Left lung (tissue), 10 donors: ENCODE measurements around the gene RAB3D. TPM values are rescaled to one million over a fixed set of nuclear protein-coding genes. Genes with fewer than 3 reads are reported as not detected.
A peak's percentile ranks its signal among the peaks of the same experiment; 100 is the strongest.
"Not testable (repeated sequence)": the region's sequence is repeated elsewhere in the genome, so short reads cannot be mapped to it uniquely, and the experiment has no call there.

Source experiments
- ATAC-seq: fragments of 200-7000 bp; cut with Tn5 transposase; one replicate; pipeline ENCODE4 v1.9.1; 2020; ENCODE audit warnings: moderate library complexity
- DNase-seq, 4 donors: peaks; one replicate each; pipeline ENCODE4 v3.0.0-alpha.2; 2013 to 2020
- H3K27ac ChIP-seq, 2 donors: fragments of 200-600 bp; sonication (generic) in 1 of 2; one replicate each; pipeline versions ENCODE4 v1.5.0 to v1.8.0; 2020 to 2021
- H3K27me3 ChIP-seq, 2 donors: fragments of 200-600 bp; sonication (generic) in 1 of 2; one replicate each; pipeline versions ENCODE4 v1.5.0 to v1.8.0; 2020 to 2021
- H3K36me3 ChIP-seq, 2 donors: fragments of 200-600 bp; sonication (generic) in 1 of 2; one replicate each; pipeline versions ENCODE4 v1.5.0 to v1.8.0; 2020 to 2021
- H3K4me1 ChIP-seq, 2 donors: fragments of 200-600 bp; one replicate each; pipeline ENCODE4 v1.8.0; 2021
- H3K4me3 ChIP-seq, 2 donors: fragments of 200-600 bp; sonication (generic) in 1 of 2; one replicate each; pipeline versions ENCODE4 v1.5.0 to v1.8.0; 2020 to 2021; ENCODE audit warnings: mild to moderate bottlenecking in 1 of 2
- H3K9me3 ChIP-seq, 2 donors: fragments of 200-600 bp; sonication (generic) in 1 of 2; one replicate each; pipeline versions ENCODE4 v1.5.0 to v1.8.0; 2020 to 2021
- CTCF ChIP-seq, 2 donors: fragments of 200-600 bp; sonication (generic) in 1 of 2; IDR thresholded peaks; one replicate each; pipeline versions ENCODE4 v1.5.0 to v1.8.0; 2021; ENCODE audit warnings: antibody characterized with exemption in 2 of 2
- intact Hi-C, 2 donors: fragments of 100-400 bp; cut with DNase I; formaldehyde crosslinking; loops; one replicate each; pipeline versions ENCODE4 v1.11.2 to v1.14.2; 2022
- polyA plus RNA-seq, 6 donors: library from polyadenylated mRNA; unstranded; fragments of 120-200 nt; gene quantifications; one replicate each; pipeline ENCODE4 v1.2.1, GENCODE V29; 2013; ENCODE audit not compliant: insufficient read length in 6 of 6
- total RNA-seq, 2 donors: library from RNA; stranded (reverse); fragmentation: NEBNext Ultra II Directional; extraction: Animal tissue kit (Norgen Biotek cat#: 25700); gene quantifications; one replicate each; pipeline ENCODE4 v1.2.1, GENCODE V29; 2021
- donor health status: DM: no; HTN: yes; CAD: no.
- donor health status: DM: no; HTN: no; CAD: no.

RAB3D gene
- total and polyA plus RNA-seq, 8 donors: 16.3 to 71.6 (median 19.3) TPM

GRCh38 chr19:11382898-11383705 lies 43.6 kb upstream of the RAB3D start:
- no peak overlapping the region for H3K27ac ChIP-seq
- no peaks in the 10 kb centered on the region for H3K36me3 ChIP-seq
- DNase-seq (peak in 2 of 4 donors; percentile 74 to 94), ATAC-seq (peak; percentile 32)
- no peaks in the 10 kb centered on the region for H3K9me3 ChIP-seq
- peak overlapping the region; percentile 38 to 51 for H3K4me3 ChIP-seq
- TF ChIP-seq CTCF (IDR thresholded peaks at IDR 0.05): peak; percentile 63 to 77
- intact Hi-C loops: no loop called here
- peaks cover 0 to 27% of the 10 kb centered on the region in 2 donors for H3K27me3 ChIP-seq
- peaks cover 19 to 74% of the 10 kb centered on the region in 2 donors for H3K4me1 ChIP-seq

- peak overlapping the region; percentile 78 to 93 for H3K27ac ChIP-seq
- DNase-seq: peak; percentile 93 to 96 (median 95)
- H3K4me1 ChIP-seq: peaks cover 19 to 81% of the 10 kb centered on the region in 2 donors
- peak overlapping the region; percentile 51 to 72 for H3K4me3 ChIP-seq
- peak; percentile 81 for ATAC-seq
- intact Hi-C loops: no loop called here
- H3K9me3 ChIP-seq: no peaks in the 10 kb centered on the region
- TF ChIP-seq CTCF (IDR thresholded peaks at IDR 0.05): peak; percentile 57 to 70
- peaks cover 0 to 27% of the 10 kb centered on the region in 2 donors for H3K27me3 ChIP-seq
- H3K36me3 ChIP-seq: no peaks in the 10 kb centered on the region
Measured at GRCh38 chr19:11380653-11381537, 41.4 kb upstream of the RAB3D start.

- intact Hi-C loops: no loop called here
- Histone ChIP-seq H3K4me1 (peaks cover 19 to 89% of the 10 kb centered on the region in 2 donors), H3K4me3 (no peak overlapping the region)
Measured at GRCh38 chr19:11379857-11380350, 40.4 kb upstream of the RAB3D start.

GRCh38 chr19:11379269-11379845 lies 39.9 kb upstream of the RAB3D start:
- Histone ChIP-seq H3K4me1 (peaks cover 18 to 87% of the 10 kb centered on the region in 2 donors), H3K27ac (peak overlapping the region in 1 of 2 donors; percentile 8), H3K27me3 (peaks cover 0 to 27% of the 10 kb centered on the region in 2 donors)
- ATAC-seq, H3K4me3 ChIP-seq, H3K36me3 ChIP-seq, DNase-seq, H3K9me3 ChIP-seq, intact Hi-C loops: not testable (repeated sequence)

More at GRCh38 chr19:11379857-11380350, 40.4 kb upstream of the RAB3D start:
- H3K27me3 ChIP-seq: peaks cover 0 to 27% of the 10 kb centered on the region in 2 donors
- H3K36me3 ChIP-seq: no peaks in the 10 kb centered on the region
- ATAC-seq: no peak
- H3K27ac ChIP-seq: no peak overlapping the region
- no peak for TF ChIP-seq CTCF (IDR thresholded peaks at IDR 0.05)
- no peak for DNase-seq
- no peaks in the 10 kb centered on the region for H3K9me3 ChIP-seq
